Retinal pigment epithelial cell (primary cell): ENCODE results near the gene HDAC5.

Experiments used
- DNase-seq: peaks from one replicate; pipeline ENCODE4 v3.0.0-alpha.2; 2010; ENCODE audit warnings: low read depth
- H3K4me3 ChIP-seq: 2 replicates; pipeline ENCODE4 v1.5.1; 2011; ENCODE audit warnings: mild to moderate bottlenecking, low read length, control low read depth, moderate library complexity
- TF ChIP-seq, protein P1 (sequence below): conservative IDR thresholded peaks from 2 replicates; pipeline ENCODE4 v1.5.1; 2011; ENCODE audit warnings: low read depth, low read length, control low read depth, inconsistent platforms

HDAC5 gene

DNA sequence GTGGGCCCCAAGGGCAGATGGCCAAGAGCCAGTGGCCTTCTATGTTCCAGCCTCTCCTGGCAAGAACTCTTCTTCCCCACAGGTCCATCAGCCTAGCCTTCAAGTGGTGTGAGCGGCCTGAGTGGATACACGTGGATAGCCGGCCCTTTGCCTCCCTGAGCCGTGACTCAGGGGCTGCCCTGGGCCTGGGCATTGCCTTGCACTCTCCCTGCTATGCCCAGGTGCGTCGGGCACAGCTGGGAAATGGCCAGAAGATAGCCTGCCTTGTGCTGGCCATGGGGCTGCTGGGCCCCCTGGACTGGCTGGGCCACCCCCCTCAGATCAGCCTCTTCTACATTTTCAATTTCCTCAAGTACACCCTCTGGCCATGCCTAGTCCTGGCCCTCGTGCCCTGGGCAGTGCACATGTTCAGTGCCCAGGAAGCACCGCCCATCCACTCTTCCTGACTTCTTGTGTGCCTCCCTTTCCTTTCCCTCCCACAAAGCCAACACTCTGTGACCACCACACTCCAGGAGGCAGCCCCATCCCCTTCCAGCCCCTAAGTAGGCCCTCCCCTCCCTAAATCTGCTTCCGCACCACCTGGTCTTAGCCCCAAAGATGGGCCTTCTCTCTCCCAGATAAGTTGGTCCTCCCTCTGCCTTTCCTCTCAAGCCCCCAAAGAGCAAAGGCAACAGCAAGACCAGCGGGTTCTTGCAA is 47.7 kb downstream of the HDAC5 start:
- DNase-seq = no peak
- H3K4me3 ChIP-seq = no peak overlapping the region
- TF ChIP-seq, protein P1, sequence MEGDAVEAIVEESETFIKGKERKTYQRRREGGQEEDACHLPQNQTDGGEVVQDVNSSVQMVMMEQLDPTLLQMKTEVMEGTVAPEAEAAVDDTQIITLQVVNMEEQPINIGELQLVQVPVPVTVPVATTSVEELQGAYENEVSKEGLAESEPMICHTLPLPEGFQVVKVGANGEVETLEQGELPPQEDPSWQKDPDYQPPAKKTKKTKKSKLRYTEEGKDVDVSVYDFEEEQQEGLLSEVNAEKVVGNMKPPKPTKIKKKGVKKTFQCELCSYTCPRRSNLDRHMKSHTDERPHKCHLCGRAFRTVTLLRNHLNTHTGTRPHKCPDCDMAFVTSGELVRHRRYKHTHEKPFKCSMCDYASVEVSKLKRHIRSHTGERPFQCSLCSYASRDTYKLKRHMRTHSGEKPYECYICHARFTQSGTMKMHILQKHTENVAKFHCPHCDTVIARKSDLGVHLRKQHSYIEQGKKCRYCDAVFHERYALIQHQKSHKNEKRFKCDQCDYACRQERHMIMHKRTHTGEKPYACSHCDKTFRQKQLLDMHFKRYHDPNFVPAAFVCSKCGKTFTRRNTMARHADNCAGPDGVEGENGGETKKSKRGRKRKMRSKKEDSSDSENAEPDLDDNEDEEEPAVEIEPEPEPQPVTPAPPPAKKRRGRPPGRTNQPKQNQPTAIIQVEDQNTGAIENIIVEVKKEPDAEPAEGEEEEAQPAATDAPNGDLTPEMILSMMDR = no peak

DNA sequence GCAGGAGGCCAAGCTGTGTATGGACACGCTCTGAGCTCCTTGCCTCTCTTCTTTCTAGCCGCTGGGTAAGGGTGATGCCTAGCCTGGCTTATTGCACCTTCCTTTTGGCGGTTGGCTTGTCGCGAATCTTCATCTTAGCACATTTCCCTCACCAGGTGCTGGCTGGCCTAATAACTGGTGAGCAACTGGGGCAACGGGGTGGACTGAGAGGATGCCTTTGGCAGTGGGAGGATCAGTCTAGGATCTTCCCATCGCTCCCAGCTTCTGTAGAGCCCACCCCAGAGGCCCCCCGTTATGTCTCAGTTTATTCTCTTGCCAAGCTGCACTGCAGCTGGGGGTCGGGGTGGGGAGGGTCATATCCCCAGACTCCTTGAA is 48.5 kb downstream of the HDAC5 start:
- DNase-seq = no peak

DNA sequence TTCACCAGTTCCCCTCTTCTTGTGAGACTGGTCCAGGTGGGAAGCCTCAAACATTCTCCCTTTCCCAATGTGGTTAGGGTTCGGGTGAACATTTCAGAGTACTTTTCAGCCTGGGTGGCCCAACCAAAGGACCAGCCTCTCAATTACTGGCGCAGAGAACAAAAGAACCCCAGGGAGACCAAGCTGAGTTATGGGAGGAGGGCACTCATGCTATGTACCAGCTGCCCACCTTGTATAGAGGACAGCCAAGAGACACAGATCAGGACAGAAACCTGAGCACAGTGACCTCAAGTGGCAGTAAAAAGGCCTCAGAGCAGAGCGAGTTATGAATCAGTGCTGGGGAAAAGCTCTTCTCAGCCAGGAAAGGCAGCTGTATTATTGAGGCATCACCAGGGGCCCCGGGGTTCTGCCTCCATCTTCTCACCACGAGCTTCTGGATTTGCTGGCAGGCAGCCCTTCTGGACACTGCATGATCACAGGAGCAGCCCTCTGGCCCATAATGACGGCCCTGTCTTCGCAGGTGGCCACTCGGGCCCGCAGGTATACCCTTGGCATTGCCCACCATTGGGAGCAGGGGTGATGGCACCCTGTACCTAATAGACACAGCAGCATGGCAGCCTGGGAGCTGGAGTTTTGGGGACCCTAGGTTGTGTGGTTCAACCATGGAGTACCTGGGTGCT is 49.1 kb downstream of the HDAC5 start:
- no peak overlapping the region for H3K4me3 ChIP-seq
- TF ChIP-seq, protein P1 = no peak
- DNase-seq = no peak

More for the DNA sequence above, 48.5 kb downstream of the HDAC5 start:
- TF ChIP-seq, protein P1 = no peak
- H3K4me3 ChIP-seq = no peak overlapping the region

DNA sequence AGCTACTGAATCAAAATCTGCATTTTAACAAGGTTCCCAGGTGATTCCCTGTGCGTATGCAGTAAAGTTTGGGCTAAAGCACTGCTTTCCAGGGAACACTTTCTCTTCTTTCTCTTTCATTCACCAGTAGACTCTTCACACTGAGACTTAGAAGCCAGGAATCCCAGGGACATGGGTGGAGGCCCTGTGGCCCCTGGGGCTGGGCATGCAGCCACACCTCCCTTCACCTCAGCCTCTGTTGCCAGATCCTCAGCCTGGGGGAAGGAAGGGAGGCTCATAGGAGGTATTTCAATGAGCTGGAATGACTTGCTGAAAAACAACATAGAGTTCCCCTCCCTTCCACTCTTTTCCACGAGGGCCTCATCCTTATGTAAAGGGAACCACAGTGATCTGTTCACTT is 51.7 kb downstream of the HDAC5 start:
- TF ChIP-seq, protein P1 = no peak
- no peak for DNase-seq
- H3K4me3 ChIP-seq = peak overlapping the region; percentile 72

- DNase-seq = no peak
- TF ChIP-seq, protein P1 = no peak
These were observed 52.3 kb downstream of the HDAC5 start for GRCh38 chr17:44071198-44071520.

GRCh38 chr17:44070455-44071197 is 52.8 kb downstream of the HDAC5 start, which contains the start of gene G6PC3:
Gene G6PC3 (plus strand): TSS chr17:44070735. CDS start chr17:44070966, 231 bp downstream.
- DNase-seq = peak; percentile 95
- H3K4me3 ChIP-seq = peak within 1 kb of the TSS; percentile 72
- TF ChIP-seq, protein P1 = no peak

More at GRCh38 chr17:44071198-44071520, 52.3 kb downstream of the HDAC5 start:
- peak overlapping the region; percentile 72 for H3K4me3 ChIP-seq
